Hematopoietic multipotent progenitor cell treated with erythropoietin and hydrocortisone succinate and interleukin-3 and kit ligand, for 6 days (in vitro differentiated cells): ENCODE results near the gene ISG15.
"Not testable (repeated sequence)": the region's sequence is repeated elsewhere in the genome, so short reads cannot be mapped to it uniquely, and the experiment has no call there.

ENCODE experiments used
- DNase-seq: peaks from one replicate; pipeline ENCODE4 v3.0.0-alpha.2; 2015

The ISG15 gene

GRCh38 chr1:1030867-1031658, 17.8 kb downstream of the ISG15 start:
- DNase-seq = not testable (repeated sequence)

GRCh38 chr1:1031659-1032235, 18.4 kb downstream of the ISG15 start:
- DNase-seq = no peak

GRCh38 chr1:1032424-1032823, 19.1 kb downstream of the ISG15 start:
- DNase-seq = peak; percentile 47

GRCh38 chr1:1033009-1033587, 19.8 kb downstream of the ISG15 start:
- DNase-seq = peak; percentile 89

- DNase-seq = no peak
These were observed 20.6 kb downstream of the ISG15 start for GRCh38 chr1:1033731-1034438.

GRCh38 chr1:1034439-1034781, 21.1 kb downstream of the ISG15 start:
- DNase-seq = no peak

- DNase-seq = no peak
These were observed 22.1 kb downstream of the ISG15 start for GRCh38 chr1:1035291-1035943.

- DNase-seq = no peak
These were observed 24.4 kb downstream of the ISG15 start for GRCh38 chr1:1037366-1038327.

- DNase-seq = peak; percentile 40
These were observed 25.4 kb downstream of the ISG15 start for GRCh38 chr1:1038694-1039093.

- DNase-seq = no peak
These were observed 26.0 kb downstream of the ISG15 start for GRCh38 chr1:1039145-1039910.

GRCh38 chr1:1040004-1040991, 27.0 kb downstream of the ISG15 start:
- peak; percentile 88 for DNase-seq

- DNase-seq = no peak
These were observed 27.8 kb downstream of the ISG15 start for GRCh38 chr1:1041092-1041523.

GRCh38 chr1:1041873-1042272, 28.6 kb downstream of the ISG15 start:
- no peak for DNase-seq

GRCh38 chr1:1042835-1043234, 29.5 kb downstream of the ISG15 start:
- no peak for DNase-seq

- DNase-seq = no peak
These were observed 30.1 kb downstream of the ISG15 start for GRCh38 chr1:1043411-1043810.

- DNase-seq = no peak
These were observed 30.6 kb downstream of the ISG15 start for GRCh38 chr1:1043921-1044320.

GRCh38 chr1:1044455-1045078, 31.3 kb downstream of the ISG15 start:
- DNase-seq = no peak

- DNase-seq = no peak
These were observed 31.8 kb downstream of the ISG15 start for GRCh38 chr1:1045129-1045528.

- no peak for DNase-seq
These were observed 32.9 kb downstream of the ISG15 start for GRCh38 chr1:1046243-1046642.
